Fibroblast of upper back skin (primary cell): ENCODE measurements around the gene ANO2.
A peak's percentile ranks its signal among the peaks of the same experiment; 100 is the strongest.

Source experiments
- DNase-seq: peaks from one replicate; pipeline ENCODE4 v3.0.0-alpha.2; 2013

ANO2 gene

GRCh38 chr12:5655120-5655519 is 289.9 kb downstream of the ANO2 start:
- no peak for DNase-seq

DNA sequence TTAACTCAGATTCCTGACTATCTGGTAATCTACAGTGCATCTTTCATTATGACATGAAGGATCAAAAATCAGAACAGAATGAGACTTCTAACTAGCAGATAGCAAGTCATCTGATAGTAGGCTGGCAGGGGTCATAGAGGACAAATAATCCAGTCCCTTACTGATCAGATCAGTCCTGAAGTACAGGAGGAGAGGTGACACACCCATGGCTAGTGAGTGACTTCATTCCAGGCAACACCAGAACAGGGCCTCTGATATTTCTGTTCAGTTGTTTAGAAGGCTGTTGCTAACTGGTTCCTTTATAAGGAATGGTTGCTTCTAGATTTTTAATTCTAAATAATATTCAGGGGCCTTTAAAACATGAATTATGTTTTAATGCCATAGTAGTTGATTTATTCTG is 291.0 kb downstream of the ANO2 start:
- DNase-seq, result no peak

GRCh38 chr12:5650829-5651461 is 294.1 kb downstream of the ANO2 start:
- no peak for DNase-seq

- no peak for DNase-seq
These were observed 294.8 kb downstream of the ANO2 start for GRCh38 chr12:5650281-5650680.

GRCh38 chr12:5648692-5649359 is 296.2 kb downstream of the ANO2 start:
- peak; percentile 68 for DNase-seq

- peak; percentile 52 for DNase-seq
These were observed 301.8 kb downstream of the ANO2 start for GRCh38 chr12:5643266-5643665.

DNA sequence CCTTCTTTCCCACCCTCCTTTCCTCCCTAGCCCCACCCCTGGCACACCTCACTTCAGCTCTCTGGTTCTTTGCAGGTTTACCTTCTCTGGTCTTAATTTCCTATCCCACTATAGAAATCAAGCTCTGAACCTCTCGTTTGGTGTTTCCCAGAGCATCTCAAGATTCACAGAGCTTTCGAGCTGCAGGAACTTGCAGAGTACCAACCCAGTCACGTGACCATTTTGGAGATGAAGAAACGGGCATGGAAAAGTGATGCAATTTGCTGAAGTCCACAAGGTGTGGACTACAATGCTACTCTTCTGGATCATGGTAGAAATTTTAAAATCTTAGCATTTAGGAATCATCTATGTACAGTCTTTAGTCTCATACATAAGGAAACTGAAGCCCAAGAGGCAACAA is 307.4 kb downstream of the ANO2 start:
- DNase-seq, result no peak

DNA sequence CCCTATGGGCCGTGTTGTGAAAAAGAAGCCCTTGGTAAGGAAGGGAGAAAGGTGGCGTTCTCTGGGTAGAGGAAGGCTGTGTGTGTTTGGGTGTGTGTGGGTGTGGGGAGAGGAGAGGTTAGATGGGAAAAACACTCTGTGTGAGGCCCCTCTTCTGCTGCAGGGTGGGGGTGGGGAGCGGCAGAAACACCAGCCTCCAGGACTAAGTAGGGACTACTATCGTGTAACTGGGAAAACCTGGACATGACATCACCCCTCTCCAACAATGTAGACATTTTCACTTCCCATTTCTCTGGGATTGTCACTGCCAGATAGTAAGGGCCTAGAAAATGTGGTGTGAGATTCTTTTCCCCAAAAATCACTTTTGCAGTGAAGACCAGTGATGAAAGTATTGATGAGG is 308.2 kb downstream of the ANO2 start:
- DNase-seq, result no peak

DNA sequence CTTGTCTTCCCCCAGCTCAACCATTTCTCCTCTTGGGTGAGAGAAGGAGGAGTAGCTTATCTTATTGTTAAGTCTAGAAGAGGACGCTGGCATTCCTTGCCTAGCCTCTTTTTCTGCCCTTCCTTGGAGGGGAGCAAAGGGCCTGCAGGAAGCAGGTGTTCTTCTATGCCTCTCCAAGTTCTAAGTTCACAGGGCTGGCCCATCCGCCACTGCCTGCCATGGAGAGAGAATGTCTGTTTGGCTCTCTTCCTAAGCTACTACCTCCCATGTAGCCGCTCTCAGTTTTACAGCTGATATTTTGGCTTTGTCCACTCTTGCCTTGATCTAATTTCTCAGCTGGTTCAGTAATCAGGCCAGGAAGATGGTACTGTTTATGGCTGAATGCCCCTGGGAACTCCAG is 312.0 kb downstream of the ANO2 start:
- DNase-seq, result no peak

DNA sequence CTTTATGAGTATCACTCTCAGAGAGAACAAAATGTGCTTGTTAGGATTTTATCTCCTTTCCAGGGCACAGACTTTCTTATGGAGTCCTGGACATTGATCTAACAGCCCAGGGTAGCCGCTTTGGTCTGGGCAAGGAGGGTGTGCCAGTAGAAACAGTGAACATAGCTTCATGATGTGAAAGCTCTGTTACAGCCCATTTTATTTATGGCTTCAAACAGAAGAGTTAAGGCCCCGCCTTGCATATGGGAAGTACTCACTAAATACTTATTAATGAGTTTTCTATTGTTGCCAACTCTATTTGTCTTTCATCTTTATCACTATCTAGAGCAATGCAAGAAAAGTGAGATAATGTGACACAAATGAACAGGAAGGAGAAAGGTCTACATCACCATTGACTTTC is 312.6 kb downstream of the ANO2 start:
- no peak for DNase-seq

DNA sequence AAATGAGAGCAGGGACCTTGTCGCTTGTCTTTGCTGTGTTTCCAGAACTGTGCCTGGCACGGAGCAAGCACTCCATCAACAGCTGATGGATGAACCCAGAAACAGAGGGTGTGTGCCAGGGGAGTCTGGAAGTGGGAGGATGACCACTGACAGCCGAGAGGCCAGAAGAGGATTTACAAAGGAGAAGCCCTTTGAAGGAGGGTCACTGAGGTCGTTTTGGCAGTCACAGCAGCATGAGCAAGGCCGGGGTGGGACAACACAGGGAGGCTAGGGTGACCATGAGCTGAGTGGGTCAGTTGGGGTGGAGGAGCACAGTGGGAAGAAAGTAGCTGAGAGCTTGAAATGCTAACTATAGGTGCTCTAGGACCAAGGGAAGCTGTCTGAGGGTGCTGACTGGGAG is 313.6 kb downstream of the ANO2 start:
- no peak for DNase-seq

DNA sequence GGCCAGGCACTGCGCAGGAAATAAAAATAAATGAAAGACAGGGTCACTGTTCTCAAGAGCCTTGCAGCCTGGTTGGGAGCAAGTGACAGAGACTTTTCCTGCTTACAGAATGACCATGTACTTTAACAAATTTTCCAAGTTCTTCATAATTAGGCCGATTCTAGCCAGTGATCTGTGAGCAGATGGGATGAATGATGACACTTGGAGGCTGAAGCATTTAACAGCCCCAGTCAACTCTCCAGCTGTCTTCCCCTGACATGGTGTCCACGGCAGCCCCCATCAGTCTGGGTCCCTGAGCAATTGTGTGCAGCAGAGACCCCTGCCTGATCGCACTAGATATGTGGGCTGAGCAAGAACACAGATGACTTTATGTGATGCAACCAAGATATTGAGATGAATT is 314.3 kb downstream of the ANO2 start:
- DNase-seq, result no peak

GRCh38 chr12:5628501-5628900 is 316.6 kb downstream of the ANO2 start:
- no peak for DNase-seq

- DNase-seq, result no peak
These were observed 317.9 kb downstream of the ANO2 start for GRCh38 chr12:5627053-5627630.

DNA sequence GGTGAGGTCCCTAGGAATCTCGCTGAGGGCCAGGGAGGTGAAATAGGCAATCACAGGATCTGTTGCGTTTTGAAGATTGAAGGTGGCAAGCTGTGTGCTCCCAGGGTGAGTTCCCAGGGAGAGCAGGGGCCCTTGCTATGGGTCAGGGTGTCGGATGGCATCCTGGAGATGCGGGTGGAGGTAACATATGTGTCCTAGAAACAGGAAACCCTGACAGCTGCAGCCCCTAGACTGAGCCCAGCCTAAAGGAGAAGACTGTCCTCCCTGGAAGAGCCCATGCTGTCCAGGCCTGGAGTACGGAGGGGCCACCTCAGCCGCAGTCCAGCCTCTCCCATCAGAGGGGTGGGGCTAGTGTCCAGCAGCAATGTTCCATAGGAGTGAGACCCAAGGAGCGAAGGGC is 318.9 kb downstream of the ANO2 start:
- DNase-seq, result no peak

- no peak for DNase-seq
These were observed 320.4 kb downstream of the ANO2 start for GRCh38 chr12:5624486-5625272.

DNA sequence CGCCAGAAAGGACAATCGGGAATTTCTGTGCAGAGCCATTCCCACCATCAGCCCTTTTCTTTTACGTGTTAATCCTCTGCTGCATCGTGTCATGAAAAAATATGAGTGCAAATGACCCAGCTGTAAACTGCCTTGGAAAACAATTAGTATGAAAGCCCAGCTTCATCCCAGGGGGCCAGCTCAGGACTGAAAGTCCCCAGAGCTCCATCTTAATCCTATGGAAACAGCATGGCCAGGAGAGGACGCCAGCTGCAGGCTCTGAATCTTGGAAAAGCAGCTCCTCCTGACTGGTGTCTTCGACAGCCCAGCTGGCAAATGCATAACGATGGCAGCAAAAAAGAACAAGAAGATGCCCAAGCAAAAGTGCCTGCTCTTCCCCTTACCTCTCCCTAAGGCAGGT is 321.6 kb downstream of the ANO2 start:
- no peak for DNase-seq

- no peak for DNase-seq
These were observed 322.8 kb downstream of the ANO2 start for GRCh38 chr12:5622280-5622679.

GRCh38 chr12:5621329-5621728 is 323.7 kb downstream of the ANO2 start:
- no peak for DNase-seq

DNA sequence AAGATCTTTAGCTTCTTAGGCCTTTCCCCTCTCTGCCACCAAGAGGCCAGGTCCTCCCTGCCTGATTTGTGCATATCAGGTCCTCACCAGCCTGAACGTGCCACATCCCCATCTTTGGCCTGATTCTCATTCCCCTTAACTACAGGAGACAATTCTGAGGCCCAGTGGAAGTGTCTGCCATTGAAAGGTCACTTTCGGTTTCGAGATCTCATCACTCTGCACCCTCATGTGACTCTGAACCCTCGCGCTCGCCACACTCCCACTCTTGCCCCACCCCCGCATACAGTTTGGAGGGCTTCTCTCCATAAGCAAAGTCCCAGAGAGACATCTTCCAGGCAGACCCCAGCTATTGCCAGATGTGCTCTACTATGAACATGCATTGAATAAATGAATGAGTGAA is 324.2 kb downstream of the ANO2 start:
- no peak for DNase-seq

GRCh38 chr12:5619628-5620027 is 325.4 kb downstream of the ANO2 start:
- DNase-seq, result no peak

DNA sequence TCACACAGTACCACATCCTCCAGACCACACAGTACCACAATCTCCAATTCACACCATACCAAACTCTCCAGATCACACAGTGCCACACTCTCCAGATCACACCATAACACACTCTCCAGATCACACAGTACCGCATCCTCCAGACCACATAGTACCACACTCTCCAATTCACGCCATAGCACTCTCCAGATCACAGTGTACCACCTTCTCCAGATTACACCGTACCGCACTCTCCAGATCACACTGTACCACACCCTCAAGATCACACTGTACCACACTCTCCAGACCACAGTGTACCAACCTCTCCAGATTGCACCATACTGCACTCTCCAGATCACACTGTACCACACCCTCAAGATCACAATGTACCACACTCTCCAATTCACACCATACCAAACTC is 328.2 kb downstream of the ANO2 start:
- no peak for DNase-seq

GRCh38 chr12:5615760-5616159 is 329.3 kb downstream of the ANO2 start:
- DNase-seq, result no peak

GRCh38 chr12:5614256-5614655 is 330.8 kb downstream of the ANO2 start:
- peak; percentile 49 for DNase-seq
